ENCODE results near the gene SLC12A7.

SLC12A7 gene

DNA sequence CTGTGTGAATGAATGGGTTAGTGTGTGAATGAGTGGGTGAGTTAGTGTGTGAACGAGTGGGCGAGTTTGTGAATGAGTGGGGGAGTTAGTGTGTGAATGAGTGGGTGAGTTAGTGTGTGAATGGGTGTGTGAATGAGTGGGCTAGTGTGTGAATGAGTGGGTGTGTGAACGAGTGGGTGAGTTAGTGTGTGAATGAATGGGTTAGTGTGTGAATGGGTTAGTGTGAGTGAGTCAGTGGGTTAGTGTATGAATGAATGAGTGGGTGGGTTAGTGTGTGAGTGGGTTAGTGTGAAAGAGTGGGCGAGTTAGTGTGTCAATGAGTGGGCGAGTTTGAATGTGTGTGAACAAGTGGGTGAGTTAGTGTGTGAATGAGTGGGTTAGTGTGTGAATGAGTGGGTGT is 67.7 kb downstream of the SLC12A7 start:
- TF ChIP-seq OSR2 (tag by site-specific recombination; IDR thresholded peaks at IDR 0.05) (no peak), ZNF776 (tag by site-specific recombination; IDR thresholded peaks at IDR 0.05; ENCODE audit: borderline replicate concordance) (no peak), ZBTB8A (tag by site-specific recombination; IDR thresholded peaks at IDR 0.05) (no peak), GLIS1 (tag by site-specific recombination; IDR thresholded peaks at IDR 0.05) (no peak), SP3 (tag by site-specific recombination; IDR thresholded peaks at IDR 0.05) (no peak), SCRT1 (tag by site-specific recombination; IDR thresholded peaks at IDR 0.05; ENCODE audit: borderline replicate concordance) (no peak), ZBTB20 (tag by site-specific recombination; IDR thresholded peaks at IDR 0.05) (no peak), EGR2 (tag by site-specific recombination; IDR thresholded peaks at IDR 0.05; ENCODE audit: low read depth) (peak; percentile 93), ZNF140 (tag by site-specific recombination; IDR thresholded peaks at IDR 0.05) (no peak), ZNF561 (tag by site-specific recombination; IDR thresholded peaks at IDR 0.05; ENCODE audit: borderline replicate concordance) (no peak), ZFHX2 (tag by site-specific recombination; conservative IDR thresholded peaks at IDR 0.05) (peak; percentile 95), ZSCAN23 (tag by site-specific recombination; IDR thresholded peaks at IDR 0.05) (no peak), ZNF639 (tag by site-specific recombination; IDR thresholded peaks at IDR 0.05) (no peak), ZNF121 (tag by site-specific recombination; IDR thresholded peaks at IDR 0.05) (no peak), BCL11A (tag by site-specific recombination; IDR thresholded peaks at IDR 0.05; ENCODE audit: low read depth) (no peak)
- TF ChIP-seq, protein P1, sequence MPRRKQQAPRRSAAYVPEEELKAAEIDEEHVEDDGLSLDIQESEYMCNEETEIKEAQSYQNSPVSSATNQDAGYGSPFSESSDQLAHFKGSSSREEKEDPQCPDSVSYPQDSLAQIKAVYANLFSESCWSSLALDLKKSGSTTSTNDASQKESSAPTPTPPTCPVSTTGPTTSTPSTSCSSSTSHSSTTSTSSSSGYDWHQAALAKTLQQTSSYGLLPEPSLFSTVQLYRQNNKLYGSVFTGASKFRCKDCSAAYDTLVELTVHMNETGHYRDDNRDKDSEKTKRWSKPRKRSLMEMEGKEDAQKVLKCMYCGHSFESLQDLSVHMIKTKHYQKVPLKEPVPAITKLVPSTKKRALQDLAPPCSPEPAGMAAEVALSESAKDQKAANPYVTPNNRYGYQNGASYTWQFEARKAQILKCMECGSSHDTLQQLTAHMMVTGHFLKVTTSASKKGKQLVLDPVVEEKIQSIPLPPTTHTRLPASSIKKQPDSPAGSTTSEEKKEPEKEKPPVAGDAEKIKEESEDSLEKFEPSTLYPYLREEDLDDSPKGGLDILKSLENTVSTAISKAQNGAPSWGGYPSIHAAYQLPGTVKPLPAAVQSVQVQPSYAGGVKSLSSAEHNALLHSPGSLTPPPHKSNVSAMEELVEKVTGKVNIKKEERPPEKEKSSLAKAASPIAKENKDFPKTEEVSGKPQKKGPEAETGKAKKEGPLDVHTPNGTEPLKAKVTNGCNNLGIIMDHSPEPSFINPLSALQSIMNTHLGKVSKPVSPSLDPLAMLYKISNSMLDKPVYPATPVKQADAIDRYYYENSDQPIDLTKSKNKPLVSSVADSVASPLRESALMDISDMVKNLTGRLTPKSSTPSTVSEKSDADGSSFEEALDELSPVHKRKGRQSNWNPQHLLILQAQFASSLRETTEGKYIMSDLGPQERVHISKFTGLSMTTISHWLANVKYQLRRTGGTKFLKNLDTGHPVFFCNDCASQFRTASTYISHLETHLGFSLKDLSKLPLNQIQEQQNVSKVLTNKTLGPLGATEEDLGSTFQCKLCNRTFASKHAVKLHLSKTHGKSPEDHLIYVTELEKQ (tag by site-specific recombination; IDR thresholded peaks at IDR 0.05; ENCODE audit: borderline replicate concordance): no peak
- TF ChIP-seq, protein P2, sequence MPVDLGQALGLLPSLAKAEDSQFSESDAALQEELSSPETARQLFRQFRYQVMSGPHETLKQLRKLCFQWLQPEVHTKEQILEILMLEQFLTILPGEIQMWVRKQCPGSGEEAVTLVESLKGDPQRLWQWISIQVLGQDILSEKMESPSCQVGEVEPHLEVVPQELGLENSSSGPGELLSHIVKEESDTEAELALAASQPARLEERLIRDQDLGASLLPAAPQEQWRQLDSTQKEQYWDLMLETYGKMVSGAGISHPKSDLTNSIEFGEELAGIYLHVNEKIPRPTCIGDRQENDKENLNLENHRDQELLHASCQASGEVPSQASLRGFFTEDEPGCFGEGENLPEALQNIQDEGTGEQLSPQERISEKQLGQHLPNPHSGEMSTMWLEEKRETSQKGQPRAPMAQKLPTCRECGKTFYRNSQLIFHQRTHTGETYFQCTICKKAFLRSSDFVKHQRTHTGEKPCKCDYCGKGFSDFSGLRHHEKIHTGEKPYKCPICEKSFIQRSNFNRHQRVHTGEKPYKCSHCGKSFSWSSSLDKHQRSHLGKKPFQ (tag by site-specific recombination; IDR thresholded peaks at IDR 0.05): peak; percentile 21; the same call in 1 of the 2 replicates
- Histone ChIP-seq H3K36me3 (ENCODE audit: control insufficient read depth in 2 of 2, insufficient read depth in 1 of 2, low read length in 2 of 2) (no peaks in the 10 kb centered on the region), H3K4me1 (ENCODE audit: control insufficient read depth, insufficient read depth, low read length) (no peaks in the 10 kb centered on the region), H3K4me3 (ENCODE audit: low read depth, low read length) (no peak overlapping the region), H3K27ac (ENCODE audit: extremely low read depth, low read depth, low read length) (no peak overlapping the region), H3K9me3 (ENCODE audit: control insufficient read depth, insufficient read depth, low read depth, low read length) (no peaks in the 10 kb centered on the region)
- ChIA-PET CTCF (no interaction called here), POLR2A (no interaction called here)

- ChIA-PET POLR2A (no interaction called here), CTCF (no interaction called here)
- H3K36me3 ChIP-seq (ENCODE audit: control insufficient read depth in 2 of 2, insufficient read depth in 1 of 2, low read length in 2 of 2): peaks cover 0 to 3% of the 10 kb centered on the region in 2 experiments; a peak in 1 of 3 replicates
- no peak overlapping the region for H3K27ac ChIP-seq (ENCODE audit: extremely low read depth, low read depth, low read length)
- H3K4me1 ChIP-seq (ENCODE audit: control insufficient read depth, insufficient read depth, low read length): no peaks in the 10 kb centered on the region
- TF ChIP-seq ZFHX2 (tag by site-specific recombination; conservative IDR thresholded peaks at IDR 0.05) (peak; percentile 71), KLF17 (tag by site-specific recombination; IDR thresholded peaks at IDR 0.05) (no peak), EGR2 (tag by site-specific recombination; IDR thresholded peaks at IDR 0.05; ENCODE audit: low read depth) (peak; percentile 75; the same call in 1 of the 2 replicates), ZNF423 (tag by site-specific recombination; IDR thresholded peaks at IDR 0.05) (no peak)
- H3K4me3 ChIP-seq (ENCODE audit: low read depth, low read length): no peak overlapping the region
- H3K9me3 ChIP-seq (ENCODE audit: control insufficient read depth, insufficient read depth, low read depth, low read length): no peaks in the 10 kb centered on the region
These were observed 68.5 kb downstream of the SLC12A7 start for GRCh38 chr5:1043327-1043726.
